ENCODE measurements around the gene NGEF.

- TF ChIP-seq CTCF (IDR thresholded peaks at IDR 0.05): no peak
- no peak for TF ChIP-seq POLR2A (IDR thresholded peaks at IDR 0.05)
Measured at GRCh38 chr2:232835687-232836208, 177.3 kb downstream of the NGEF start.
